Psoas muscle (tissue), 8 donors: ENCODE data around the gene PHACTR2. TPM values are rescaled to one million over a fixed set of nuclear protein-coding genes. Genes with fewer than 3 reads are reported as not detected.
"Not testable (repeated sequence)": the region's sequence is repeated elsewhere in the genome, so short reads cannot be mapped to it uniquely, and the experiment has no call there.

Experiments used
- ATAC-seq, 4 donors: fragments of 200-7000 bp; cut with Tn5 transposase; one replicate each; pipeline ENCODE4 v1.9.1; 2020; ENCODE audit warnings: moderate library complexity in 3 of 4, mild to moderate bottlenecking in 2 of 4
- DNase-seq, 2 donors: peaks; one replicate each; pipeline ENCODE4 v3.0.0-alpha.2; 2020
- H3K27ac ChIP-seq: fragments of 200-600 bp; one replicate; pipeline ENCODE4 v1.8.0; 2022
- H3K27me3 ChIP-seq, 3 donors: fragments of 200-600 bp in 1 of 3; one replicate each; pipeline versions ENCODE4 v1.6.1 to v1.8.0; 2013 to 2022; ENCODE audit warnings: low read length in 2 of 3, mild to moderate bottlenecking in 2 of 3, moderate library complexity in 1 of 3; ENCODE audit not compliant: insufficient read depth in 3 of 3
- H3K36me3 ChIP-seq, 2 donors: fragments of 200-600 bp in 1 of 2; one replicate each; pipeline versions ENCODE4 v1.6.1 to v1.8.0; 2013 to 2022; ENCODE audit warnings: low read depth in 1 of 2, mild to moderate bottlenecking in 1 of 2, moderate library complexity in 1 of 2; ENCODE audit not compliant: insufficient read depth in 1 of 2
- H3K4me1 ChIP-seq: fragments of 200-600 bp; one replicate; pipeline ENCODE4 v1.8.0; 2022
- H3K4me3 ChIP-seq: fragments of 200-600 bp; one replicate; pipeline ENCODE4 v1.8.0; 2022; ENCODE audit warnings: mild to moderate bottlenecking
- H3K9me3 ChIP-seq: fragments of 200-600 bp; one replicate; pipeline ENCODE4 v1.8.0; 2022
- WGBS, 3 donors: extraction: QIAGEN DNeasy Blood & Tissue Kit; methylation state at CpG; one replicate each; pipeline versions ENCODE4 v1.1.6 to v1.1.7; 2013; 5-methylcytosine and 5-hydroxymethylcytosine counted together
- intact Hi-C, 2 donors: fragments of 100-400 bp; cut with DNase I; formaldehyde crosslinking; loops; one replicate each; pipeline versions ENCODE4 v1.11.0 to v1.14.2; 2022
- polyA plus RNA-seq, 3 donors: library from polyadenylated mRNA; stranded (reverse); fragments of 200-250 nt; gene quantifications; one replicate each; pipeline ENCODE4 v1.2.3, GENCODE V29; 2013
- total RNA-seq, 4 donors: library from RNA; stranded (reverse); fragmentation: NEBNext Ultra II Directional in 2 of 4; extraction: Animal tissue kit (Norgen Biotek cat#: 25700) in 2 of 4; gene quantifications; one replicate each; pipeline versions ENCODE4 v1.2.1 to v1.2.4, GENCODE V29; 2021 to 2023
- TF ChIP-seq, protein P1 (sequence below): fragments of 200-600 bp; IDR thresholded peaks from one replicate; pipeline ENCODE4 v1.8.0; 2022; ENCODE audit warnings: antibody characterized with exemption
- donor health status: healthy with polysubstance abuse.
- donor health status: DM: no; HTN: no; CAD: no; lungs with moderate emphysema.
- donor health status: Bipolar disorder and iron deficiency.
- donor health status: healthy.
- donor health status: DM: yes; HTN: yes; CAD: no.
- donor health status: DM: no; HTN: no; CAD: no.
- donor health status: DM: no; HTN: no; CAD: no.
- donor health status: DM: yes; HTN: yes; CAD: no.

Gene PHACTR2
- total and polyA plus RNA-seq, 7 donors = 3.4 to 48.8 (median 30.0) TPM

DNA sequence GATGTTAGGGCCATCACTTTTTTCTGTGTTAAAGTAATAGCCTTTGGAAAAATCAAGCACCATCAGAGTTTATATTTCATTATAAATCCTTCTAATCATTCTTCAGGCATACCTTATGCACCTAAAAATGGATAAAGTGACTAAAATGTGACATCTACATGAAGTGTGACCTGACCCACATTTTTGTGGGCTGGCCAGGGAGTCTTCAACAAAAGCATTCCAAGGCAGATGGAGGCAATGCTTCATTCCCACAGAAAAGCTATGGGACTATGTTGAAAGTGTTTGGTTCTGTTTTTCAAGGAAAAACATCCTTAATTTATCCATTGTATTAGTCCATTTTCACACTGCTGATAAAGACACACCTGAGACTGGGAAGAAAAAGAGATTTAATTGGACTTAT lies 106.6 kb downstream of the PHACTR2 start:
- no peak overlapping the region for H3K27ac ChIP-seq
- ATAC-seq (no peak), DNase-seq (no peak)
- intact Hi-C loops = no loop called here
- H3K27me3 ChIP-seq = no peaks in the 10 kb centered on the region
- no peak overlapping the region for H3K4me3 ChIP-seq
- peaks cover 0 to 64% of the 10 kb centered on the region in 2 donors for H3K36me3 ChIP-seq
- TF ChIP-seq, protein P1, sequence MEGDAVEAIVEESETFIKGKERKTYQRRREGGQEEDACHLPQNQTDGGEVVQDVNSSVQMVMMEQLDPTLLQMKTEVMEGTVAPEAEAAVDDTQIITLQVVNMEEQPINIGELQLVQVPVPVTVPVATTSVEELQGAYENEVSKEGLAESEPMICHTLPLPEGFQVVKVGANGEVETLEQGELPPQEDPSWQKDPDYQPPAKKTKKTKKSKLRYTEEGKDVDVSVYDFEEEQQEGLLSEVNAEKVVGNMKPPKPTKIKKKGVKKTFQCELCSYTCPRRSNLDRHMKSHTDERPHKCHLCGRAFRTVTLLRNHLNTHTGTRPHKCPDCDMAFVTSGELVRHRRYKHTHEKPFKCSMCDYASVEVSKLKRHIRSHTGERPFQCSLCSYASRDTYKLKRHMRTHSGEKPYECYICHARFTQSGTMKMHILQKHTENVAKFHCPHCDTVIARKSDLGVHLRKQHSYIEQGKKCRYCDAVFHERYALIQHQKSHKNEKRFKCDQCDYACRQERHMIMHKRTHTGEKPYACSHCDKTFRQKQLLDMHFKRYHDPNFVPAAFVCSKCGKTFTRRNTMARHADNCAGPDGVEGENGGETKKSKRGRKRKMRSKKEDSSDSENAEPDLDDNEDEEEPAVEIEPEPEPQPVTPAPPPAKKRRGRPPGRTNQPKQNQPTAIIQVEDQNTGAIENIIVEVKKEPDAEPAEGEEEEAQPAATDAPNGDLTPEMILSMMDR = no peak
- peaks cover 12% of the 10 kb centered on the region for H3K9me3 ChIP-seq
- H3K4me1 ChIP-seq = no peaks in the 10 kb centered on the region

DNA sequence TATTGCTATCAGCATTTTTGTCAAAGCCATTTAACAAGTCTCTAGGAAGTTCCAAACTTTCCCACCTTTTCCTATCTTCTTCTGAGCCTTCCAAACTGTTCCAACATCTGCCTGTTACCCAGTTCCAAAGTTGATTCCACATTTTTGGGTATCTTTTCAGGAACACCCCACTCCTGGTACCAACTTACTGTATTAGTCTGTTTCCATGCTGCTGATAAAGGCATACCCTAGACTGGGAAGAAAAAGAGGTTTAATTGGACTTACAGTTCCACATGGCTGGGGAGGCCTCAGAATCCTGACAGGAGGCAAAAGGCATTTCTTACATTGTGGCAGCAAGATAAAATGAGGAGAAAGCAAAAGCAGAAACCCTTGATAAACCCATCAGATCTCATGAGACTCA lies 108.6 kb downstream of the PHACTR2 start:
- Histone ChIP-seq H3K9me3 (peaks cover 12% of the 10 kb centered on the region), H3K36me3 (peaks cover 0 to 72% of the 10 kb centered on the region in 2 donors)
- DNase-seq, H3K4me3 ChIP-seq, intact Hi-C loops, ATAC-seq, H3K27me3 ChIP-seq, H3K27ac ChIP-seq, H3K4me1 ChIP-seq: not testable (repeated sequence)

DNA sequence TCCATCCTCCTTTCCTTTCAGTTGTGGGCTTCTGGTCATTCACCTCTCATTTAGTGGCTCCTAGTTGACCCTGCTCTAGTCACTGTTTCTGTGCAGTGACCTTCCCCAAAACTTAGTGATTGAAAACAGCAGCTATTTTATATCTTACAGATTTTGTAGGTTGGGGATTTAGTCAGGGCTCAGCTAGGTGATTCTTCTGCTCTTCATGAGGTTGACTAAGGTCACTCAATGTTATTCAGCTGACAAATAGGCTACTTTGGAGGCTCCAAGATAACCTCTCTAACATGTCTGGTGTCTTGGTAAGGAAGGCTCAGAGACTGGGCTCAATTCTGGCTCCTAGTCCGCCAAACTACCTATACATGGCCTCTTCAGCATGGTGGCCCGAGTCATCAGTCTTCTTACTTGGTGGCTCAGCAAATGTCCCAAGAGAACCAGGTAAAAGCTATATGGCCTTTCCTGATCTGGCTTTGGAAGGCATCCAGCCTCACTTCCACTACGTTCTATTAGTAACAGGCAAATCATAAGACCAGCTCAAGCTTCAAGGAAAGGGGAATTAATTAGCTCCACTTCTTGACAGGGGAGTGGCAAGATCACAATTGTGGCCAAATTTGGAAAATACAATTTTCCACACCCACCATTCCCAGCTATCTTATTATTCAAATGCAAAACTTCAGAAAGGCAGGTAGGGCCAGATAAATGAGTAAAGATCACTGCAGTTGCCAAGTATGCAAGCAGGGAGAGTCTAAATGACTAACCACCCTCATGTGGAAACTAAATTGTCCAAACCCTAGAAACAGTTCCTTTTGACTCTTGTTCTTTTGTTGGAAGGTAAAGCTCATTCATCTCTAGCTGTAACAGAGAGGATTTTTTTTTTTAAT lies 114.9 kb downstream of the PHACTR2 start:
- WGBS, 3 donors = 62 to 81% (median 74%) methylated on average over 3 of the region's 3 CpGs
- TF ChIP-seq, protein P1 = no peak
- no peaks in the 10 kb centered on the region for H3K4me1 ChIP-seq
- no peak overlapping the region for H3K4me3 ChIP-seq
- H3K9me3 ChIP-seq = no peaks in the 10 kb centered on the region
- intact Hi-C loops = no loop called here
- no peak overlapping the region for H3K27ac ChIP-seq
- no peaks in the 10 kb centered on the region for H3K27me3 ChIP-seq
- peaks cover 0 to 41% of the 10 kb centered on the region in 2 donors for H3K36me3 ChIP-seq
- DNase-seq (no peak), ATAC-seq (no peak)

DNA sequence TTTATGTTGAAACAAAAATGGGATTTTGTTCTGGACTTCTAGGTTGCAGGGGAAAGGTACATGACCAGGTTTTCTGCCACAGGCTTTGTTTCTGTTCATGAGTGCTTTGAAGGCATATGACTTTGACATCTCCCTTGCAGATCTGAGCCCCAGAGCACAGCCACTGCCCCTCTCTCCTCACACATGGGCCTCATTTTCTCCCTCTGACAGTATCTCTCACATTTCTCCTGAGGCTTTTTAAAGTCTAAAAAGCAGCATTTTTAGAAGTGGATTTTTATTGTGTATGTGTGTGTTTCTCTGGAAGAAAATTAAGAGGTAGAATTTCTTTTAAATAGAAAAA lies 115.5 kb downstream of the PHACTR2 start:
- H3K4me1 ChIP-seq = no peaks in the 10 kb centered on the region
- H3K27ac ChIP-seq = no peak overlapping the region
- intact Hi-C loops = no loop called here
- H3K36me3 ChIP-seq = peaks cover 0 to 37% of the 10 kb centered on the region in 2 donors
- no peaks in the 10 kb centered on the region for H3K9me3 ChIP-seq
- no peaks in the 10 kb centered on the region for H3K27me3 ChIP-seq
- ATAC-seq (no peak), DNase-seq (no peak)
- H3K4me3 ChIP-seq = no peak overlapping the region
- TF ChIP-seq, protein P1 = no peak

DNA sequence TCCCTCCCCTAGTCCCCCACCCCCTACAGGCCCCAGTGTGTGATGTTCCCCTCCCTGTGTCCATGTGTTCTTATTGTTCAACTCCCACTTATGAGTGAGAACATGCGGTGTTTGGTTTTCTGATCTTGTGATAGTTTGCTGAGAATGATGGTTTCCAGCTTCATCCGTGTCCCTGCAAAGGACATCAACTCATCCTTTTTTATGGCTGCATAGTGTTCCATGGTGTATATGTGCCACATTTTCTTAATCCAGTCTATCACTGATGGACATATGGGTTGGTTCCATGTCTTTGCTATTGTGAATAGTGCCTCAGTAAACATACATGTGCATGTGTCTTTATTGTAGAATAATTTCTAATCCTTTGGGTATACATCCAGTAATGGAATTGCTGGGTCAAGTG lies 118.8 kb downstream of the PHACTR2 start:
- DNase-seq, H3K4me3 ChIP-seq, H3K27me3 ChIP-seq, H3K27ac ChIP-seq, H3K36me3 ChIP-seq, H3K9me3 ChIP-seq, H3K4me1 ChIP-seq, intact Hi-C loops, ATAC-seq: not testable (repeated sequence)
- 96 to 100% (median 97%) methylated on average over 2 of the region's 2 CpGs for WGBS, 3 donors

DNA sequence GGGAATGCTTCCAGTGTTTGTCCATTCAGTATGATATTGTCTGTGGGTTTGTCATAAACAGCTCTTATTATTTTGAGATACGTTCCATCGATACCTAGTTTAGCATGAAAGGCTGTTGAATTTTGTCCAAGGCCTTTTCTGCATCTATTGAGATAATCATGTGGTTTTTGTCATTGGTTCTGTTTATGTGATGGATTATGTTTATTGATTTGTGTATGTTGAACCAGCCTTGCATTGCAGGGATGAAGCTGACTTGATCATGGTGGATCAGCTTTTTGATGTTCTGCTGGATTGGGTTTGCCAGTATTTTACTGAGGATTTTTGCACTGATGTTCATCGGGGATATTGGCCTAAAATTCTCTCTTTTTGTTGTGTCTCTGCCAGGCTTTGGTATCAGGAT lies 120.7 kb downstream of the PHACTR2 start:
- H3K9me3 ChIP-seq, H3K27ac ChIP-seq, H3K27me3 ChIP-seq, intact Hi-C loops, H3K4me3 ChIP-seq, ATAC-seq, H3K4me1 ChIP-seq, DNase-seq, H3K36me3 ChIP-seq: not testable (repeated sequence)
- 93 to 99% (median 93%) methylated on average over 3 of the region's 3 CpGs for WGBS, 3 donors
